DMS 273 (cell line): ENCODE data around the gene RNFT2.

Source experiments
- DNase-seq: peaks from one replicate; lab custom pipeline; 2025; ENCODE audit not compliant: unreplicated experiment; lab: John Stamatoyannopoulos, UW

The RNFT2 gene

DNA sequence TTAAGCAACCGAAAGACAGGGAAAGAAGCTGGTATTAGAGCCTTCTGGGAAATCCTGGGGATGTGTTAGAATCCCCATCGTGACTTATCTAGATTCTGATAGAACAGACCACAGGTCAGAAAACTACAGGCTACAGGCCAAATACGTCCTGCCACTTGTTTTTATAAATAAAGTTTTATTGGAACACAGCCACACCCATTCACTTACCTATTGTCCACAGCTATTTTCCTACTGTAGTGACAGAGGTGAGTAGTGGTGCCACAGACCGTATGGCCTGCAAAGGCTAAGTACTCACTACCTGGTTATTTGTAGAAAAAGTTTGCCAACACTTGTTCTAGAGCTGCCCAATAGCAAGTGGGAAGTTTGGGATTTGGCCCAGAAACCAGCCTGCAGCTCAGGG, 89.3 kb downstream of the RNFT2 start:
- DNase-seq: no peak

DNA sequence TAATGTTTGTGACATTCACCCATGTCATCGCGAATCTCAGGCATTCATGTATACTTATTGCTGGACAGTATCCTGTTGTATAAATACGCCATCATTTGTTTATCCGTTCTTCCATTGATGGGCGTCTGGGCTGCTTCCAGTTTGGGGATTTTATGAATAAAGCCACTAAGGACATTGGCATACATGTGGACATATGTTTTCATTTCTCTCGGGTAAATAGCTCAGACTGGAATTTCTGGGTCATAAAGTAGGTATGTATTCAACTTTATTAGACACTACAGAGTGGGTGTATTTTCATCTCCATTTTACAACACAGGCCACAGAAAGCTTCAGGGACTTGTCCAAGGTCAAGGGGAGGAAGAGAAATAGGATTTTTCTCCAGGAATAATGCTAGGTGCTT, 94.2 kb downstream of the RNFT2 start:
- no peak for DNase-seq

DNA sequence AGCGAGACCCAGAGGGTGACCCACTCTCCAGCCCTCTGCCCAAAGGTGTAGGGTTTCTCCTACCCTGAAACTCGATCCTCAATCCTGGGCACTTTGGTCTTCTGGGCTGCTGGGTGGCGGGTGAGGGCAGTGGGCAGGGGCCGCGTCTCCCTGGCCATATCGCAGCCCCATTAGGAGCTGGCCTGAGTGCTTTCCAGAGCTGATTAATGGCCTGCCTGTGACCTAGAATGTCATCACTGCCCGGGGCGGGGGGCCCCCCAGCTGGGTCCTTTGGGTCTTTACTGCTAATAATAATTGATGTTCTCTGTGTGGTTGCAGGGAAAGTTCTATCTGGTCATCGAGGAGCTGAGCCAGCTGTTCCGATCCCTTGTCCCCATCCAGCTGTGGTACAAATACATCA, 95.4 kb downstream of the RNFT2 start:
- DNase-seq: no peak

DNA sequence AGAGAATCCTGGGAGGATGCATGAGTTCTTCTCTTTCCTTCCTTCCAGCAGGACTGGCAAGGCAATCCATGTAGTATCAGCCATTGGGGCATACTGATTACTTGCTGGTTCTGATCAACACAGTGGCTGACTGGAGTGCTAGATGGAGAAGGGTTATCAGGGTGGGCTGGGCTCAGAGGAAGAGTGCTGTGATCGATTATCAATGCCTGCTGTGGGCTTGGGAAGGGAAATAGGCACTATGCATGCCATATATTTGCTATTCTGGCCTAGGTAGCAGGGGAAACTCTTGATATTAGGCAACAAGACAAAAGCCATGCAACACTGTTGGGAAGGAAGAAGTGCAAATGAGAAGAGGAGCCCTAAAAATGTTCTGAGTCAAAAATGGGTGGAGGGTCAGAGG, 97.4 kb downstream of the RNFT2 start:
- DNase-seq: no peak

DNA sequence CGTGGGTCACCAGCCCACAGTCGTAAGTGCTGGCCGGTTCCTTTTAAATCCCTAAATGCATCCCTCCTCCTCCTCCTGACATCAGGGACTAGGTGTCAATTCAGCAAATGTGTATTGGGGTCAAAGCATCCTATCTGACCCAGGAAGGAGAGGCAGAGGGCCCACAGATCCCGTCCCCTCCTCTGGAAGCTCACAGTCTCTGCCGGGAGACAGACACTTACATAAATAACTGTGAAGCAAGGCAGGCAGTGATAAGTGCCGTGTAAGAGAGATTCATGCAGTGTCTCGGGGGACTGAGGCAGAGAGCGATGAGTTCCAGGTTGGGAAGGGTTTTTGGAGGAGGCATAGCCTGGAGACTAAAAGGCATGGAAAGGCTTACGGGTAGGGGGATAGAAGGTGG, 99.0 kb downstream of the RNFT2 start:
- DNase-seq: no peak

DNA sequence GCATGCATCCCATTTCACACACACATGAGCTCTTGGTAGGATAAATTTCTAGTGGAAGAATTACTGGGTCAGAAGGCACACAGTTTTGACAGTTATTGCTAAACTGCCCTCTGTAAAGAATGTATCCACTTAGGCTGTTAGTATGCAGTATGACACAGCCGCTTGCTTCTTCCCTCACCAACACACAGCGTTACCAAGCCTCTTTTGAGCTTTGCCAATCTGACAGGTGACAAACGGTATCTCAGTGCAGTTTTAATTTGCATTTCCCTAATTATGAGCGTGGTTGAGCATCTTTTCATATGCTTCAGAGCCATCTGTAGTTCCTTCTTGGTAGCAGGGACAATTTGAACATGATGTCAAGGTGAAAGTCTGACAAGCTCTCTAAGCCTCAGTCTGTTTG, 100.2 kb downstream of the RNFT2 start:
- DNase-seq: no peak

DNA sequence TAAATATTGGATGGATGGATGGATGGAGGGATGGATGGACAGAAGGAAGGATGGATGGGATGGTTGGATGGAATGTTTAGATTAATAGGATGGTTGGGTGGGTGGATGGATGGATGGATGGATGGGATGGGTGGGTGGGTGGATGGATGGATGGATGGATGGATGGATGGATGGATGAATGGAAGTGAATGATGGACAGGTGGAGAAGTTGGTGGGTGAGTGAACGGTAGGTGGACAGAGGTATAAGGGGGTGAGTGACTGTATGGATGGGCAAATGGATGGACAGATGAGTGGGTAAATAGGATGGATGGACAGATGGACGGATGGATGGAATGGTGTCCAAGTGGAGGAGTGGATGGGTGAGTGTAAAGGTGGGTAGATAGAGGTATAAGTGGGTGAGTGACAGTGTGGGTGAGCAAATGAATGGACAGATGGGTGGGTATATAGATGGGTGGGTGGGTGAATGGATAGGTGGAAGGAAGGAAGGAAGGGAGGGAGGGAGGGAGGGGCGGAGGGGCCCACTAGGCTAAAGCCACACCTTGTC, 101.2 kb downstream of the RNFT2 start:
- DNase-seq: no peak

DNA sequence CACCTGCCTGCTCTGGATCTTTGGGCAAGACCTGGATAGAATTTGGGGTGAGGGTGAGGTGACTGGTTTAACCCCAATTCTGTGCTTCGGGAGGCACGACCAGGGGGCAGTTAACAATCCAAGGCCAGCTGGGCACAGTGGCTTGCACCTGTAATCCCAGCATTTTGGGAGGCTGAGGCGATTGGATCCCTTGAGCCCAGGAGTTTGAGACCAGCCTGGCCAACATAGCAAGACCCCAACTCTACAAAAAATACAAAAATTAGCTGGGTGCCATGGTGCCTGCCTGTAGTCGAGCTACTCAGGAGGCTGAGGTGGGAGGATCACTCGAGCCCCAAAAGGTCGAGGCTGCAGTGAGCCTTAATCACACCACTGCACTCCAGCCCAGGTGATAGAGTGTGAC, 105.0 kb downstream of the RNFT2 start:
- no peak for DNase-seq

DNA sequence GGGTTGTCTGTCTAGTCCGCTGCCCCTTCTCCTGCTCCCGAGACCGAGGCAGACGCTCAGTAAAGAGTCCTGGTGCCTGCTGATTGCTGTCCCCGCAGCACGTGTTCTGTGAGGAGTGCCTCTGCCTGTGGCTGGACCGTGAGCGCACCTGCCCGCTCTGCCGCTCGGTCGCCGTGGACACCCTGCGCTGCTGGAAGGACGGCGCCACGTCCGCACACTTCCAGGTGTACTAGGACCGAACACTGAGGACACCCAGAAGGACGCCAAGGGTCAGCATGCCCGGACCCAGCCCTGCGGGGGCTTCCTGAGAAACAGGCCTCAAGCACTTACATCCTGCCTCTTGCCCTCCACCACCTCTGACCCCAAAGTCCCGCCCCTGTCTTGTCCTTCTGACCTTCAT, 111.1 kb downstream of the RNFT2 start:
- no peak for DNase-seq

DNA sequence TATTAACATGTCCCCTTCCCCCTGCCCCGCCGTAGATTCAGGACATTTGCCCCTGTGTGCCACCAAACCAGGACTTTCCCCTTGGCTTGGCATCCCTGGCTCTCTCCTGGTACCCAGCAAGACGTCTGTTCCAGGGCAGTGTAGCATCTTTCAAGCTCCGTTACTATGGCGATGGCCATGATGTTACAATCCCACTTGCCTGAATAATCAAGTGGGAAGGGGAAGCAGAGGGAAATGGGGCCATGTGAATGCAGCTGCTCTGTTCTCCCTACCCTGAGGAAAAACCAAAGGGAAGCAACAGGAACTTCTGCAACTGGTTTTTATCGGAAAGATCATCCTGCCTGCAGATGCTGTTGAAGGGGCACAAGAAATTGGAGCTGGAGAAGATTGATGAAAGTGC, 114.2 kb downstream of the RNFT2 start:
- DNase-seq: peak; percentile 54

DNA sequence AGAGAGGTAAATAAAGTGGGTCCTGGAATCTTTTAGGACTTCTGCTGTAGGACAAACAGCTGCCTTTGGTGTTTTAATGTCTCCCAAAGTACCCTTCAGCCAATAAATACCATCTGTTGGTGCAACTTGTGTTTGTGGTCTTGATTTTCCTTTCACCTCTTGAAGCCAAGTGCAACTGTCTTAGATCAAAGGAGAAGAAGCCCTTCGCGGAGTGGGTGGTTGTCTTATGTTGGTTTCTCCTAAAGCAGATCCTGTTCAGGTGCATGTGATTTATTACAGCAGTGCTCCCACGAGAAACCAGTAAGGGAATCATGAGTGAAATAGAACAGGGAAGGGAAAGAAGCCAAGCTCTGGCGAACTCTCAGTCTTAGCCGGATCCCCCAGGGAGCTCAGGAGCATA, 115.4 kb downstream of the RNFT2 start:
- DNase-seq: peak; percentile 57

DNA sequence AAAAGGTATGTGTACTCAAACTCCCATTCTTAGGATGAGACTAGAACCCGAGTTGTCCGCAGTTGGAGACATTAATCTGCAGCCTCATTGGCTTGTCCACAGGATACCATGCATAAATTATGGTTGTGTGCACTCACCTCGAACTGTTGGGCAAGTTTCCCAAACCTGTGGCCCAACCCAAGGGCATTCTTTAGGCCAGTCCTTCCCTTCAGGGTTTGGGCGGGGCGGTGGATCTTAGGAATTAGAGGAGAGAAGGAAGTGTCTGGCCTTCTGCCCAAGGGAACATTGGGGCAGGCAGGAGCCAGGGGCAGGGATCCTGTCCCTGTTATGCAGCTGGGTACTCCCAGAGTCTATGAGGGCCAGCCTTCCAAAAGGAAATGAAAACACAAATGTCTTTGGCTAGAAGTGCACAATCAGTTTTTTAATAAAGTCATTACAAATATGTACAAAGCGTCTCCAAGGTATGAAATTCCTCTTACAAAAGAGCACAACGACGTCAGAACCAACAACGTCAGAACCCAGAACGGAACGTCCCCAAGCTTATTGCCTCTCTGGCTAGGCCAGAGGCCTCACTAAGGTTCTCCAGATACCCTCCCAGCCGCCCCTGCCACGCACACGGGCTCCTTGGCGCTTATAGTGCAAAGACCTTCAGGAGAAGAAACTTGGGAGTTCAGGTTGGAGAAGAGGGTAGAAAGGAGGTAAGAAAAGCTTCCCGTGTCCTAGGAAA, 117.8 kb downstream of the RNFT2 start:
- peak; percentile 17 for DNase-seq

DNA sequence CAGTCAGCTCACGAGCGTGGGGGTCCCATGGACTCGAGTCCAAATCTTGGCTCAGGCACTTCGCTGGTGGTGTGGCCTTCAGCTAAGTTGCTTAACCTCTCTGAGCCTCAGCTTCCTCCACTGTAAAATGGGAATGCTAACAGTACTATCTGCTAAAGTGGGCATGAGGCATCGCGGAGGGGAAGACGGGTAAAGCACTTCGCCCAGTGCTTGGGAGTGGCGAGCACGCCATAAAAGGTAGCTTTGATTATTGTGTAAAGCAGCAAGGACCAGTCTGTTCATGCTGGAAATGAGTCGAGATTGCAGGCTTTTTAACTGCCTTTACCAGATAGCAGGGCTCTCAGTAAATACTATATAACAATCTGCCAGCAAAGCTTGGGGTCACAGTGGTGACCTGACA, 118.6 kb downstream of the RNFT2 start:
- DNase-seq: no peak

DNA sequence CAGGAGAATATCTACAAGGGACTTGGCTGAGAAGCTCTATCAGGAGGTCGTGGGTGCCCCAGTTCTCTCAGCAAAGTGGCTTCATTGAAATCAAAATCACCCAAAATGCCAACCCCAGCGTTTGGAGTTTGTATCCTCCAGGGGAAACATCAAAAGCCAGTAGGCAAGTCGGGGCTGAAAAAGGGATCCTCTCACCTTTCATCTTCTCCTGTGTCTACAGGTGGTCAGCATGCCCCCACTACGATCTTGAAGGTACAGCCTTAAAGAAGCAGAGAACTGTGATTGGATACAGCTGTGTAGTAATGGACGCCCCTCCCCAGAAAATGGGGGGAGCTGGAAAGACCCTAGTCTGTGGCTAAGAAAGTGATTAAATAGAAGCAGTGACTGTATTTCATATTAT, 121.0 kb downstream of the RNFT2 start:
- DNase-seq: no peak

DNA sequence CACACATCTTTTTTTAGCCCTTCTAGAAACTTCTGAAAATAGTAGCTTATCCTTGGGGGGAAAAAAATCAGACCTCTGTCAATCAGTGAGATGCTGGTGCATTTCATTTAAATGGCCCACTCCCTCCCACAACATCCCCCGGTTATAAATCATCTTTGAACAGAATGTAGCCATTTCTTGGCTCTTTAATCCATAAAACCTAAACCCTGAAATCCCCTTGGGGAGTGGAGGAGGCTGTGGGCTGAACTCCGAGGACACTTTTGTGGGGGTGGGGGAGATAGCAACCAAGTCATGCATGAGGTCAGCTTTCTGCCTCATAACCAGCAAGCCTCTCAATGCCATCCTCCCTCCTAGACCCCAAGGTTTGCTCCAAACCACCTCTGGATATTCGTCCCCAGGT, 122.1 kb downstream of the RNFT2 start:
- DNase-seq: no peak

DNA sequence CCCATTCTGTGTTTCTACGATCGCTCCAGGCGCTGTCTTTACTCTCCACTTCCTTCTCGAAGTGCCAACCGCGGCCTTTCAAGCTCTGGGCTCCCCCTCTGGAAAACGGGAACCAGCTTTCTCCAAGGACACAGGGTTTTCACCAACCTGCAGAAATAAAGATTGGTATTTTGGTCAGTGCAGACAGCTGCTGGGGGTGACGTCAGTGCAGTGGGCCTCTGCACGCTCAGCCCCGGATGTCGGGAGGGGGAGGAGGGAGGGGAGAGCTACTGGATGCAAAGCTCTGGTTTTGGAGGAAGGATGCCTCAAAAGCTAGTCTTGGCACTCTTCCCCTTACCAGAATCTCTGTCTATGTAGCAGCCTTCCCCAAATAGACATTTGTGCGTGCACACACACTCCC, 123.2 kb downstream of the RNFT2 start:
- DNase-seq: peak; percentile 45

DNA sequence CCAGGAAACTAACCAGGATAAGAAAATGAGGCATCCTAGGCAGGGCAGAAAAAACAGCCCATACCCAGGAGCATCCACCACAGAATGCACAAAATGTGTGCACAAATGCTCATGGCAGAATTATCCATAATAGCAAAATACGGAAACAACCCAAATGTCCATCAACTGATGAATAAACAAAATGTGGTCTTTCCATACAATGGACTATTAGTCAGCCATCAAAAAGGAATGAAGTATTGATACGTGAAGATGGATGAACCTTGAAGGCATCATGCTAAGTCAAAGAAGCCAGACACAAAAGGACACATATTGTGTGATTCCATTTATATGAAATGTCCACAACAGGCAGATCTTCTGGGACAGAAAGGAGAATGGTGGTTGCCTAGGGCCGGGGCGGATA, 124.1 kb downstream of the RNFT2 start:
- DNase-seq: no peak

DNA sequence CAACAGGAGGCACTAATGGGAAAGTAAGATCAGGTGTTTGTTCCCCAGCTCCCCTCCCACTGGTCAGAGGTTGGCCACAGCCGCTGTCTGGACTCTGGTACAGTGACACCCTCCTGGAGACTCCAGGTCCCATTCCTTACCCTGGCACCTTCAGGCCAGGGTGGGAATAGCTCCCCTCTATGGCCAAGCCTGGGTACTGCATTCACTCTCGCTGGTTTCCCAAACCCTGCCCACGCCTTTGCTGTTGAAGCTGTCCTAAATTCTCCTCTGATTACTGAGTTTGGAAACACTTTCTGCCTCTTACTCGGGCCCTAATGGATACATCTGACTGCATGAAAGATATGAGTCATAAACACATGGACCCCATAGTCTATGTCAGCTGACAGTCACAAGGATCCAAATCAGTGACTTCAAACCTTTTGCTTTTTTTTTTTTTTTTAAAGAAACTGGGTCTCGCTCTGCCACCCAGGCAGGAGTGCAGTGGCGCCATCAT, 125.2 kb downstream of the RNFT2 start:
- peak; percentile 32 for DNase-seq

DNA sequence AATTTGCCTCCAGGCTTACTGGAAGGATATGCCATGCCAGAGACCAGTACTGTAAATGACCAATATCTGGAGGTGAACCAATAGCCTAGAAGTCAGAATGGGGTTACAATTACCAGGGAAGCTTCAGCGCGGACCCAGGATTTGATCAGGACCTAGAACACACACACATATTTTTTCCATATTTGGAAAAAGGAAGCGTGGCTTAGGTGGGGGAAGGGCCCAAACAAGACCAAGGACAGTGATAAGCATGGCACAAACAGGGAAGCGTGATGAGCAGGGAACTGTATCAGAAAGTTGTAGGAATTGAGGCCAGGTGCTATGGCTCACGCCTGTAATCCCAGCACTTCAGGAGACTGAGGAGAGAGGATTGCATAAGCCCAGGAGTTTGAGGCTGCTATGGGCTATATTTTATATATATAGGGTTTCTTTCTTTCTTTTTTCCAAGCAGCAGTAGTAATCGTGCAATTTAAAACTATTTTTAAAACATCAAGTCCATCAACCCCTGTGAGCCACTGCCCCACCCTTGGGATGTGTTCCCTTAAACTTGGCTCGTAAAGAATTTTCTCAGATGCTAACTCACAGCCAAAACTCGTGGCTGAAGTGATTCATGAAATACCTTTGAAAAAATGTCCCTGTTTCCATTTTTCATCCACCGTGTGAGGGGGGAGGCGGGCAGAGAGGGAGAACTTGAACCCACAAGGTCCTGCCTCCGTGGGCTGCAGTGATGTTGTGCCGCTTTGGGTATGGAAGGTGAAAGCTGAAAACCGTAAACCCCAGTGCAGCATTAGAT, 126.5 kb downstream of the RNFT2 start:
- DNase-seq: no peak

DNA sequence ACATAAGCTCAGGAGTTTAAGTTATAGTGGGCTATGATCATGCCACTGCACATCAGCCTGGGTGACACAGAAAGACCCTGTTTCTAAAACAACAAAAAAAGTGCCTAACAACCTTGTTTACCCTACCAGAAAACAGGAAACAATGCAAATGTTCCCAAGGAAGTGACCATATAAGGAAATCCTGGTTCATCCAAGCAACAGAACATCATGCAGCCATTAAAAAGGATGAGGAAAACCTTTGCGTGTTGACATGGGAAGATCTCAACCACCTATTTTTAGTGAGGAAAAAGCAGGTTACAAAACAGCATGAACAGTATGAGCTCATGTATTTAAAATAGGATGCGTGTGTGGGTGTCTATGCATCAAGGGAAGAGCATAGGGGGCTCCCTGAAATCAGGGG, 129.4 kb downstream of the RNFT2 start:
- no peak for DNase-seq

DNA sequence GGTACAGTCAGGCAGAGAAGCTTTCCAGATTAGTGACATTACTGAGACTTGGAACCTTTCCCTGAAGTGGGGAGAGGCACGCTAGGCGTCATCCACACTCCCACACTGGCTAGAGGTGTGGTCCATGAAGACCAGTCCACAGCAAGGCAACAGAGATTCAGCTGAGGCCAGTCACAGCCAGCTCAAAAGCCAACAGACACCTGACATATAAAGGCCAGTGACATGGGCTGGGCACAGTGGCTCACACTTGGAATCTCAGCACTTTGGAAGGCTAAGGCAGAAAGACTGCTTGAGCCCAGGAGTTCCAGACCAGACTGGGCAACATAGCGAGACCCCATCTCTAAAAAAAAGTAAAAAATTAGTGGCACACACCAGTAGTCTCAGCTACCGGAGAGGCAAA, 132.2 kb downstream of the RNFT2 start:
- no peak for DNase-seq

DNA sequence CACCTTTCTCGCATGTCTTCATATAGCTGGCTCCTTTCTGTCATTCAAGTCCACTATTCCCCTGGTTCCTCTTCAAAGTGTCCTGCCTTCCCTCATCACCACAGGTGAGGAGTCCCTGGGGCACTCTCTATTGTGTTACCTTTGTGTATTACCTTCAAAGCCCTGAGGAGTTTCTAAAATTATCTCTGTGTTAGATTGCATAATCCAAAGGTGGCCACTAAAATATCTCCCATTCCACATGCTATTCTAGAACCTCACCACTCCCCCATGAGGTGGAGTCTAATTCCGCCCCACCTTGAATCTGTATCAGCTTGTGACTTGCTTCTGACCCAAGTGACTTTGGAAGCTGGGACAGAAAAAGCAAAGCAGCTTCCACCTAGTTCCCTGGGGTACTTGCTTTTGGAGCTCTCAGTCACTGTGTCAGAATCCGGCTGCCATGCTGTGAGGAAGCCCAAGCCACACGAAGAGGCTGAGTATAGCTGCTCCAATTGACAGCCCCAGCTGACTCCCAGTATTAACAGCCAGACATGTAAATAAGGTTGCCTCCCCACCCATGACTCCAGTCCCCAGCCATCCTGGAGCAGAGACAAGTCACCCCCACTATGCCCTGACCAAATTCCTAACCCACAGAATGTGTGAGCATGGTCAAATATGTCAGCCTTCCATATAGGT, 136.3 kb downstream of the RNFT2 start:
- DNase-seq: no peak
